BJ (cell line): ENCODE data around the gene PHC2. TPM values are rescaled to one million over a fixed set of nuclear protein-coding genes. Genes with fewer than 3 reads are reported as not detected.
"Not testable (repeated sequence)": the region's sequence is repeated elsewhere in the genome, so short reads cannot be mapped to it uniquely, and the experiment has no call there.

Experiments used
- CTCF ChIA-PET: fragments of 350-600 bp; formaldehyde crosslinking; extraction: SDS; loops from one replicate; lab custom pipeline; 2021; ENCODE audit warnings: antibody characterized with exemption, inconsistent platforms; lab: Yijun Ruan, JAX
- POLR2A ChIA-PET: fragments of 300-600 bp; sonication (Branson Sonifier 250); formaldehyde crosslinking; extraction: SDS; loops from one replicate; lab custom pipeline; 2021; ENCODE audit warnings: antibody characterized with exemption; lab: Charles Lee
- DNase-seq: peaks from one replicate; pipeline ENCODE4 v3.0.0-alpha.2; 2011; ENCODE audit warnings: low read depth
- H3K27me3 ChIP-seq: 2 replicates; pipeline ENCODE4 v1.6.0; 2011; ENCODE audit warnings: low read length; ENCODE audit not compliant: control insufficient read depth, insufficient read depth
- H3K36me3 ChIP-seq: 2 replicates; pipeline ENCODE4 v1.5.1; 2011; ENCODE audit warnings: low read length; ENCODE audit not compliant: control insufficient read depth, insufficient read depth
- H3K4me3 ChIP-seq: 2 replicates; pipeline ENCODE4 v1.5.1; 2011; ENCODE audit warnings: low read depth, mild to moderate bottlenecking, control low read depth, low read length
- polyA plus RNA-seq: library from polyadenylated mRNA; depleted of rRNA; stranded (reverse); fragments of >200 nt; gene quantifications from 2 replicates; pipeline ENCODE4 v1.2.3, GENCODE V29; 2011
- TF ChIP-seq, protein P1 (sequence below): IDR thresholded peaks from 2 replicates; pipeline ENCODE4 v1.5.1; 2011; ENCODE audit warnings: low read depth, mild to moderate bottlenecking, control low read depth, inconsistent platforms, low read length, moderate library complexity; ENCODE audit not compliant: insufficient read depth

PHC2 gene
- polyA plus RNA-seq, 1 experiment: 62.0 TPM

DNA sequence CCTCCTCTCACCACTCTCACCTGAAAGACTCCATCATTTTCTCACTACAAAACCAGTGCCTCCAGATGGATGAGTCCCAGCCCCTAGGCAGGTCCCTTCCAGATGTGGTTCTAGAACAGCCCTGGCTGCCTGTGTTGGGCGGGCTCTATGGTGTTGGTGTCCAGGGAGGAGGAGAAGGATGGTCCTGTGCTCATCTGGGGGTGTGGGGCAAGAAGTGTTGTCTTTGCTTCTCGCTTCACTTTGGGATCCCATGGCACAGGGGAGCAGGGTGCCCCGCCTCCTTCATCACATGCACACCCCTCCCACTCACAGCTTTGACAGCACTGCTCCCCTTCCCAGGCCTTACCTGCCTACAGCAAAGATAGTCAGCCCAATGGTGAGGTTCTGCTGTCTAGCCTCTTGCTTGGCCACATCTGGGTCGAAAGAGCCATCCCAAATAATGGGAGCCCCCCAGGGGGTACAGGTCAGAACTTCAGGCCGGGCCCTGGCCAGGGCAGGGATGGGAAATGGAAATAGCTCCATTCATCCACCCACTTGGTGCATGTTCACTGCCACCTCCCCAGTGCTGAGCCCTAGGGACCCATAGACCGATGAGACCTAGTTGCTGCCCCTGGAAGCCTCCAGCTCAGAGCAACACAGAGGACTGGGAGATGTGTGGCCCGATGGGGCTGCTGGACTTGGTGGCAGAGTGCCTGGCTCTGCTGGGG, 119.0 kb downstream of the PHC2 start:
- POLR2A ChIA-PET: no interaction called here
- CTCF ChIA-PET: interaction anchor here (1.0 to 3.9 kb wide), 3 partner anchors 15 to 160 kb away, joined by 3 to 28 read pairs (median 4); no protein-coding TSS in a partner anchor
- H3K36me3 ChIP-seq: no peaks in the 10 kb centered on the region
- no peak overlapping the region for H3K4me3 ChIP-seq
- no peak for DNase-seq
- no peaks in the 10 kb centered on the region; the same call in 1 of the 2 replicates for H3K27me3 ChIP-seq
- TF ChIP-seq, protein P1, sequence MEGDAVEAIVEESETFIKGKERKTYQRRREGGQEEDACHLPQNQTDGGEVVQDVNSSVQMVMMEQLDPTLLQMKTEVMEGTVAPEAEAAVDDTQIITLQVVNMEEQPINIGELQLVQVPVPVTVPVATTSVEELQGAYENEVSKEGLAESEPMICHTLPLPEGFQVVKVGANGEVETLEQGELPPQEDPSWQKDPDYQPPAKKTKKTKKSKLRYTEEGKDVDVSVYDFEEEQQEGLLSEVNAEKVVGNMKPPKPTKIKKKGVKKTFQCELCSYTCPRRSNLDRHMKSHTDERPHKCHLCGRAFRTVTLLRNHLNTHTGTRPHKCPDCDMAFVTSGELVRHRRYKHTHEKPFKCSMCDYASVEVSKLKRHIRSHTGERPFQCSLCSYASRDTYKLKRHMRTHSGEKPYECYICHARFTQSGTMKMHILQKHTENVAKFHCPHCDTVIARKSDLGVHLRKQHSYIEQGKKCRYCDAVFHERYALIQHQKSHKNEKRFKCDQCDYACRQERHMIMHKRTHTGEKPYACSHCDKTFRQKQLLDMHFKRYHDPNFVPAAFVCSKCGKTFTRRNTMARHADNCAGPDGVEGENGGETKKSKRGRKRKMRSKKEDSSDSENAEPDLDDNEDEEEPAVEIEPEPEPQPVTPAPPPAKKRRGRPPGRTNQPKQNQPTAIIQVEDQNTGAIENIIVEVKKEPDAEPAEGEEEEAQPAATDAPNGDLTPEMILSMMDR: no peak

- no peak for DNase-seq
- H3K4me3 ChIP-seq: no peak overlapping the region
- ChIA-PET CTCF (interaction anchor here (3.9 kb wide), 1 partner anchor 13 kb away, joined by 28 read pairs; no protein-coding TSS in a partner anchor), POLR2A (no interaction called here)
- H3K27me3 ChIP-seq: no peaks in the 10 kb centered on the region; the same call in 1 of the 2 replicates
- TF ChIP-seq, protein P1: no peak
- no peaks in the 10 kb centered on the region for H3K36me3 ChIP-seq
Measured at GRCh38 chr1:33310702-33311101, 120.2 kb downstream of the PHC2 start.

DNA sequence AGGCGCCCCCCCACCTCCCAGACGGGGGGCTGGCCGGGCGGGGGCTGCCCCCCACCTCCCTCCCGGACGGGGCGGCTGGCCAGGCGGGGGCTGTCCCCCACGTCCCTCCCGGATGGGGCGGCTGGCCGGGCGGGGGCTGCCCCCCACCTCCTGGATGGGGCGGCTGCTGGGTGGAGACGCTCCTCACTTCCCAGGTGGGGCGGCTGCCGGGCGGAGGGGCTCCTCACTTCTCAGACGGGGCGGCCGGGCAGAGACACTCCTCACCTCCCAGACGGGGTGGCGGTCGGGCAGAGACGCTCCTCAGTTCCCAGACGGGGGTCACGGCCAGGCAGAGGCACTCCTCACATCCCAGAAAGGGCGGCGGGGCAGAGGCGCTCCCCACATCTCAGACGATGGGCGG, 121.5 kb downstream of the PHC2 start:
- DNase-seq, CTCF ChIA-PET, H3K36me3 ChIP-seq, H3K27me3 ChIP-seq, POLR2A ChIA-PET, H3K4me3 ChIP-seq: not testable (repeated sequence)

DNA sequence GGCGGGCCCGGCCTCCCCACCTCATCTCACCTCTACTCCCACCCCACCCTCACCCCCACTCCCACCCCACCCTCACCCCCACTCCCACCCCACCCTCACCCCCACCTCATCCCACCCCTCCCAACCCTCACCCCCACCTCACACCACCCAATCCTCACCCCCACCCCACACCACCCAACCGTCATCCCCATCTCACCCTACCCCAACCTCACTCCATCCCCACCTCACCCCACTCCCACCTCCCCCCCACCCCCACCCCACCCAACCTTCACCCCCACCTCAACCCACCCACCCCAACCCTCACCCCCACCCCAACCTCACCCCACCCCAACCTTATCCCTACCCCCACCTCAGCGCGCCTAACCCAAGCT, 123.4 kb downstream of the PHC2 start:
- ChIA-PET POLR2A (no interaction called here), CTCF (interaction anchor here (1.4 to 3.1 kb wide), 3 partner anchors 9 to 12 kb away, joined by 4 to 11 read pairs (median 7); no protein-coding TSS in a partner anchor)
- Histone ChIP-seq H3K36me3 (no peaks in the 10 kb centered on the region), H3K27me3 (no peaks in the 10 kb centered on the region; the same call in 1 of the 2 replicates), H3K4me3 (no peak overlapping the region)
- TF ChIP-seq, protein P1: no peak
- no peak for DNase-seq

DNA sequence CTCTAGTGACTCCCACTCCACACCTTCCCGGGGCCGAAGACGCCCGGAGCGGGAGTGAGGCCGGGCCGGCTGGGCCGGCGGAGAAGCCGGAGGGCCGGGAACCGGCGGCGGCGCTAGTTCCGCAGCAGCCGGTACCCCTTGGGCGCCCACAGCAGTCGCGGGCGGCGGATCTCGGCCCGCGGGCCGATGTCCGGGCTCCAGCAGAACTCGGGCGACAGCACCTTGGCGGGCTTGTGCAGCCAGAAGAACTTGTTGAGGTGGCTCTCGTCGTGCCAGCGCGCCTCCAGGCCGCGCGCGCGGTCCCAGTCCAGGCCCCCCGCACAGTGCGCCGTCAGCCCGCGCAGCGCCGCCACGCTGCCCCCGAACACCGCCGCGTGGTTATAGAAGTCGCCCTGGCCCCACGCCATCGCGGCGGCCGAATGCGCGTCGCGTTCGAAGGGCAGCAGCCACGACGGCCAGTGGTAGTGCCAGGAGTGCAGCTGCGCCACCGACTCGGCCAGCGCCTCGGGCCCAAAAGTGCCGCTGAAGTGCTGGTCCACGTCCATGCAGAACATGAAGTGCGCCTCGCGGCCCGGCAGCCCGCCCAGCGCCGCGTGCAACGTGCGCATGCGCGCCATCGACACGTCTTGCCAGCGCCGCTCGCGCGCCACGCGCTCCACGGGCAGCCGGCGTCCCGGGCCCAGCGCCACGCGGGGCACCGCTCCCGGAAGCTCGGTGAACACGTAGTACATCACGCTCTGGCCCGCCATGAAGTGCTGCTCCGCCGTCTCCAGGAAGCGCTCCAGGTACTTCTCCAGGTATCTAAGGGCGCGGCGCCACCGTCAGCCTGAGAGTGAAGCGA, 124.0 kb downstream of the PHC2 start:
- Histone ChIP-seq H3K4me3 (no peak overlapping the region), H3K36me3 (no peaks in the 10 kb centered on the region), H3K27me3 (no peaks in the 10 kb centered on the region; the same call in 1 of the 2 replicates)
- DNase-seq: no peak
- CTCF ChIA-PET: interaction anchor here (3.1 kb wide), 1 partner anchor 11 kb away, joined by 11 read pairs; no protein-coding TSS in a partner anchor
- POLR2A ChIA-PET: no interaction called here
- TF ChIP-seq, protein P1: no peak
